Measurements from ENCODE around the gene PGBD4. TPM values are rescaled to one million over a fixed set of nuclear protein-coding genes. Genes with fewer than 3 reads are reported as not detected.

PGBD4 gene
- total RNA-seq, 1 experiment from 2014 or later, result 1.5 TPM

DNA sequence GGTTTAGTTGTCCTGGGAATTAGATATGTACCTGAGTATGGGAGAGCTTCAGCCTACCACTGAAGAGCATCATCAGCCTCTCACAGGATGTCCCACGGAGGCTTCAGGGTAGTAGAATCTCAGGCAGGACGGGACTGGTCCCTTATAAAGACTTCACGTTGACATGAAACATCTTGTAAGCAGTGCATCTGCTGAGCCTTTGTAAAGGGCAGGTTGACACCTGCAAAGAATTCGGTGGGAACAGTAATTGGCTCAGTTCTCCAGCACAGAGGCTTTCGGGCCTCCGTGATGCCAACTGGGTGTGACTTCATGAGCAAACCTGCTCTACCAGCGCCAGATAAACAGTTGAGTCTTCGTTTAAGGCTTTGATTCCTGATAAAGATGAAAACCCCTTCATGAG lies 35.9 kb upstream of the PGBD4 start:
- TF ChIP-seq, protein P1, sequence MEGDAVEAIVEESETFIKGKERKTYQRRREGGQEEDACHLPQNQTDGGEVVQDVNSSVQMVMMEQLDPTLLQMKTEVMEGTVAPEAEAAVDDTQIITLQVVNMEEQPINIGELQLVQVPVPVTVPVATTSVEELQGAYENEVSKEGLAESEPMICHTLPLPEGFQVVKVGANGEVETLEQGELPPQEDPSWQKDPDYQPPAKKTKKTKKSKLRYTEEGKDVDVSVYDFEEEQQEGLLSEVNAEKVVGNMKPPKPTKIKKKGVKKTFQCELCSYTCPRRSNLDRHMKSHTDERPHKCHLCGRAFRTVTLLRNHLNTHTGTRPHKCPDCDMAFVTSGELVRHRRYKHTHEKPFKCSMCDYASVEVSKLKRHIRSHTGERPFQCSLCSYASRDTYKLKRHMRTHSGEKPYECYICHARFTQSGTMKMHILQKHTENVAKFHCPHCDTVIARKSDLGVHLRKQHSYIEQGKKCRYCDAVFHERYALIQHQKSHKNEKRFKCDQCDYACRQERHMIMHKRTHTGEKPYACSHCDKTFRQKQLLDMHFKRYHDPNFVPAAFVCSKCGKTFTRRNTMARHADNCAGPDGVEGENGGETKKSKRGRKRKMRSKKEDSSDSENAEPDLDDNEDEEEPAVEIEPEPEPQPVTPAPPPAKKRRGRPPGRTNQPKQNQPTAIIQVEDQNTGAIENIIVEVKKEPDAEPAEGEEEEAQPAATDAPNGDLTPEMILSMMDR (IDR thresholded peaks at IDR 0.05; ENCODE audit: insufficient read depth in 1 of 2, low read depth in 1 of 2, low read length in 1 of 2, severe bottlenecking in 1 of 2, unreplicated experiment in 1 of 2), result no peak

DNA sequence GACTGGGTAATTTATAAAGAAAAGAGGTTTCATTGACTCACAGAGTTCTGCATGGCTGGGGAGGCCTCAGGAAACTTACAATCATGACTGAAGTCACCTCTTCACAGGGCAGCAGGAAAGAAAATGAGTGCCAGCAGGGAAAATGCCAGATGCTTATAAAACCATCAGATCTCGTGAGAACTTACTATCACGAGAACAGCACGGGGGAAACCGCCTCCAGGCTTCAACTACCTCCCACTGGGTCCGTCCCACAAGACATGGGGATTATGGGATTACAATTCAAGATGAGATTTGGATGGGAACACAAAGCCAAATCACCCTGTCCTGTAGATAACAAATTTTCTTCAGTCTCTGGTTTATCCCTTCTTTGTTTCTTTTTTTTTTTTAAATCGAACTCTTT lies 31.9 kb upstream of the PGBD4 start:
- H3K4me1 ChIP-seq, result no peaks in the 10 kb centered on the region
- ChIA-PET POLR2A (no interaction called here), CTCF (no interaction called here)
- BruUV-seq (replicated peaks), result no TSS peak
- no peak overlapping the region for H3K4me3 ChIP-seq (ENCODE audit: low read depth, low read length)
- H3K9me3 ChIP-seq, result no peaks in the 10 kb centered on the region
- no peaks in the 10 kb centered on the region for H3K27me3 ChIP-seq (replicated peaks; ENCODE audit: control insufficient read depth, insufficient read depth, low read length)
- intact Hi-C loops (cut with micrococcal nuclease; ENCODE audit: unreplicated experiment), result no loop called here
- Mint-ChIP-seq H3K36me3 (ENCODE audit: insufficient read depth, unreplicated experiment) (no peaks in the 10 kb centered on the region), H3K4me3 (ENCODE audit: unreplicated experiment) (no peak overlapping the region), H3K27me3 (ENCODE audit: insufficient read depth, unreplicated experiment) (no peaks in the 10 kb centered on the region), H3K9me3 (ENCODE audit: unreplicated experiment) (no peaks in the 10 kb centered on the region), H3K27ac (ENCODE audit: unreplicated experiment) (no peak overlapping the region), H3K4me1 (ENCODE audit: low read depth, unreplicated experiment) (no peaks in the 10 kb centered on the region)
- no peak for DNase-seq
- TF ChIP-seq, protein P1 (IDR thresholded peaks at IDR 0.05; ENCODE audit: insufficient read depth in 1 of 2, low read depth in 1 of 2, low read length in 1 of 2, severe bottlenecking in 1 of 2, unreplicated experiment in 1 of 2), result no peak
- no peaks in the 10 kb centered on the region for H3K36me3 ChIP-seq (ENCODE audit: control insufficient read depth, insufficient read depth, low read length)

More for the DNA sequence above, 35.9 kb upstream of the PGBD4 start:
- DNase-seq, result no peak
- no TSS peak for BruUV-seq (replicated peaks)
- Histone ChIP-seq H3K4me1 (no peaks in the 10 kb centered on the region), H3K9me3 (no peaks in the 10 kb centered on the region), H3K36me3 (ENCODE audit: control insufficient read depth, insufficient read depth, low read length) (no peaks in the 10 kb centered on the region), H3K27me3 (replicated peaks; ENCODE audit: control insufficient read depth, insufficient read depth, low read length) (no peaks in the 10 kb centered on the region), H3K4me3 (ENCODE audit: low read depth, low read length) (no peak overlapping the region)
- intact Hi-C loops (cut with micrococcal nuclease; ENCODE audit: unreplicated experiment), result no loop called here
- Mint-ChIP-seq H3K4me1 (ENCODE audit: low read depth, unreplicated experiment) (no peaks in the 10 kb centered on the region), H3K36me3 (ENCODE audit: insufficient read depth, unreplicated experiment) (no peaks in the 10 kb centered on the region), H3K27ac (ENCODE audit: unreplicated experiment) (no peak overlapping the region), H3K9me3 (ENCODE audit: unreplicated experiment) (no peaks in the 10 kb centered on the region), H3K27me3 (ENCODE audit: insufficient read depth, unreplicated experiment) (no peaks in the 10 kb centered on the region), H3K4me3 (ENCODE audit: unreplicated experiment) (no peak overlapping the region)
- ChIA-PET POLR2A (no interaction called here), CTCF (no interaction called here)

DNA sequence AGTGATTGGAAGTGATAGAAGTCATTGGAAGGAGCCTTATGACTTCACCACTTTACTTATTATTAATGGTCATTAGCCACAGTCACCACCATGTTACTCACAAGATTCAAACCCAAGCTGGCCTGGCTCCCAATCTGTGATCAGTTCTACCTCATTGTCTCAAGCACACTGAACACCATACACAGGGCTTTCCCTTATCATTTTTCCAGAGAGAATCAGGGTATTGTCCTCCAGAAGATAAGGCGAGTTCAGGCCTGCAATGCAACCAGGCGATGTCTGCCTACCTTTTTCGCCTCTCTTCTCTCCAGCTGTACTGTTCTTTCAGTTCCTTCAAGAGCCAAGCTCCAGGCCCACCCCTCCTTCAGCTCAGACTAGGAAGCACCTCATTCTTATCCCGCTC lies 25.1 kb upstream of the PGBD4 start:
- no peak overlapping the region for H3K27ac Mint-ChIP-seq (ENCODE audit: unreplicated experiment)
- ChIA-PET POLR2A (no interaction called here), CTCF (interaction anchor here (1.1 kb wide), 1 partner anchor 20 kb away, joined by 3 read pairs; no protein-coding TSS in a partner anchor)
- H3K9me3 Mint-ChIP-seq (ENCODE audit: unreplicated experiment), result no peaks in the 10 kb centered on the region
- no peak overlapping the region for H3K4me3 Mint-ChIP-seq (ENCODE audit: unreplicated experiment)
- DNase-seq, result no peak
- H3K27me3 Mint-ChIP-seq (ENCODE audit: insufficient read depth, unreplicated experiment), result no peaks in the 10 kb centered on the region
- H3K4me3 ChIP-seq (ENCODE audit: low read depth, low read length), result no peak overlapping the region
- H3K36me3 Mint-ChIP-seq (ENCODE audit: insufficient read depth, unreplicated experiment), result no peaks in the 10 kb centered on the region
- no peaks in the 10 kb centered on the region for H3K27me3 ChIP-seq (replicated peaks; ENCODE audit: control insufficient read depth, insufficient read depth, low read length)
- H3K9me3 ChIP-seq, result no peaks in the 10 kb centered on the region
- TF ChIP-seq, protein P1 (IDR thresholded peaks at IDR 0.05; ENCODE audit: insufficient read depth in 1 of 2, low read depth in 1 of 2, low read length in 1 of 2, severe bottlenecking in 1 of 2, unreplicated experiment in 1 of 2), result no peak
- H3K4me1 ChIP-seq, result peaks cover 9% of the 10 kb centered on the region
- H3K4me1 Mint-ChIP-seq (ENCODE audit: low read depth, unreplicated experiment), result peaks cover 16% of the 10 kb centered on the region
- H3K36me3 ChIP-seq (ENCODE audit: control insufficient read depth, insufficient read depth, low read length), result no peaks in the 10 kb centered on the region
- intact Hi-C loops (cut with micrococcal nuclease; ENCODE audit: unreplicated experiment), result no loop called here
- no TSS peak for BruUV-seq (replicated peaks)
